ENCODE measurements around the gene ACD. TPM values are rescaled to one million over a fixed set of nuclear protein-coding genes. Genes with fewer than 3 reads are reported as not detected.

Gene ACD
- total RNA-seq (10 to 100 TPM; 13.4 to 19.7 TPM), polyA plus RNA-seq (10 to 100 TPM; 13.2 to 18.4 TPM)
- long read RNA-seq, donor 1, transcript ACD-214 (12 exons, 2,065 nt), result major isoform, 5 of 10 reads
- long read RNA-seq, donor 1, partial matches to known transcripts, result 0 of 10 reads
- long read RNA-seq, donor 1, other reads (novel, unspliced or antisense), result 0 of 10 reads
- long read RNA-seq, donor 2, partial matches to known transcripts, result 0 of 6 reads
- long read RNA-seq, donor 2, other reads (novel, unspliced or antisense), result 0 of 6 reads
- long read RNA-seq, donor 3, partial matches to known transcripts, result 0 of 4 reads
- long read RNA-seq, donor 3, other reads (novel, unspliced or antisense), result 0 of 4 reads
- long read RNA-seq, donor 4, partial matches to known transcripts, result 0 of 4 reads
- long read RNA-seq, donor 4, other reads (novel, unspliced or antisense), result 0 of 4 reads
- long read RNA-seq, donor 5, partial matches to known transcripts, result 6 of 12 reads
- long read RNA-seq, donor 5, other reads (novel, unspliced or antisense), result 0 of 12 reads

- WGBS, 2 donors, result 0 to 1% methylated on average over 68 to 83 of the region's 83 CpGs
- Histone ChIP-seq H3K9ac (ENCODE audit: insufficient read depth in 1 of 2, low read length in 2 of 2) (peak within 1 kb of the TSS; percentile 59 to 94), H3K27ac (ENCODE audit: low read depth in 1 of 2, low read length in 1 of 2) (peak within 1 kb of the TSS; percentile 85 to 90), H3K4me3 (peak within 1 kb of the TSS; percentile 81), H3K4me1 (ENCODE audit: control insufficient read depth in 5 of 5, insufficient read depth in 5 of 5, low read length in 5 of 5) (peaks cover 2 to 13% (median 7%) of the 10 kb centered on the region in 5 donors), H3K27me3 (ENCODE audit: control insufficient read depth in 3 of 3, insufficient read depth in 3 of 3, low read length in 2 of 3) (peaks cover 0 to 5% (median 0%) of the 10 kb centered on the region in 3 donors), H3K9me3 (ENCODE audit: control insufficient read depth in 4 of 4, insufficient read depth in 3 of 4, low read length in 3 of 4) (no peaks in the 10 kb centered on the region), H3K36me3 (ENCODE audit: control insufficient read depth in 4 of 4, insufficient read depth in 4 of 4, low read length in 4 of 4) (peaks cover 0 to 20% (median 6%) of the 10 kb centered on the region in 4 donors)
- ATAC-seq (ENCODE audit: insufficient read depth, low FRiP score) (peak; percentile 92), DNase-seq (peak; percentile 92 to 94 (median 93))
- TF ChIP-seq, protein P1, sequence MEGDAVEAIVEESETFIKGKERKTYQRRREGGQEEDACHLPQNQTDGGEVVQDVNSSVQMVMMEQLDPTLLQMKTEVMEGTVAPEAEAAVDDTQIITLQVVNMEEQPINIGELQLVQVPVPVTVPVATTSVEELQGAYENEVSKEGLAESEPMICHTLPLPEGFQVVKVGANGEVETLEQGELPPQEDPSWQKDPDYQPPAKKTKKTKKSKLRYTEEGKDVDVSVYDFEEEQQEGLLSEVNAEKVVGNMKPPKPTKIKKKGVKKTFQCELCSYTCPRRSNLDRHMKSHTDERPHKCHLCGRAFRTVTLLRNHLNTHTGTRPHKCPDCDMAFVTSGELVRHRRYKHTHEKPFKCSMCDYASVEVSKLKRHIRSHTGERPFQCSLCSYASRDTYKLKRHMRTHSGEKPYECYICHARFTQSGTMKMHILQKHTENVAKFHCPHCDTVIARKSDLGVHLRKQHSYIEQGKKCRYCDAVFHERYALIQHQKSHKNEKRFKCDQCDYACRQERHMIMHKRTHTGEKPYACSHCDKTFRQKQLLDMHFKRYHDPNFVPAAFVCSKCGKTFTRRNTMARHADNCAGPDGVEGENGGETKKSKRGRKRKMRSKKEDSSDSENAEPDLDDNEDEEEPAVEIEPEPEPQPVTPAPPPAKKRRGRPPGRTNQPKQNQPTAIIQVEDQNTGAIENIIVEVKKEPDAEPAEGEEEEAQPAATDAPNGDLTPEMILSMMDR (IDR thresholded peaks at IDR 0.05; ENCODE audit: control extremely low read depth, extremely low read depth), result no peak
These were observed at the start of gene ACD for GRCh38 chr16:67659675-67660563. Gene ACD, minus strand, starts transcription at chr16:67660260. Its CDS starts 40 bp downstream, at chr16:67660220.

DNA sequence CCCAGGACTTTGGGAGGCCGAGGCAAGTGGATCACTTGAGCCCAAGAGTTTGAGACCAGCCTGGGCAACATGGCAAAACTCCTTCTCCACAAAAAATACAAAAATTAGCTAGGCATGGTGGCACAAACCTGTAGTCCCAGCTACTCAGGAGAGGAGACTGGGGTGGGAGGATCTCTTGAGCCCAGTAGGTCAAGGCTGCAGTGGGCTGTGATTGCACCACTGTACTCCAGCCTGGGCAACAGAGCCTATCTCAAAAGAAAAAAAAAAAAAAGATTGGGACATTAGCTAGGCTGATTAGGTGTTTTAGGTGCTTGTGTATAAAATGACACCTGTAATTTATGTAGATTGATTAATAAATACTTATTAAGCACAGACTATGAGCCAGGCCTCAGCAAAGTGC, 49.0 kb upstream of the ACD start:
- Histone ChIP-seq H3K27ac (ENCODE audit: low read depth in 1 of 2, low read length in 1 of 2) (no peak overlapping the region), H3K9me3 (ENCODE audit: control insufficient read depth in 4 of 4, insufficient read depth in 3 of 4, low read length in 3 of 4) (no peaks in the 10 kb centered on the region), H3K36me3 (ENCODE audit: control insufficient read depth in 4 of 4, insufficient read depth in 4 of 4, low read length in 4 of 4) (no peaks in the 10 kb centered on the region), H3K9ac (ENCODE audit: insufficient read depth in 1 of 2, low read length in 2 of 2) (no peak overlapping the region), H3K27me3 (ENCODE audit: control insufficient read depth in 3 of 3, insufficient read depth in 3 of 3, low read length in 2 of 3) (no peaks in the 10 kb centered on the region), H3K4me1 (ENCODE audit: control insufficient read depth in 5 of 5, insufficient read depth in 5 of 5, low read length in 5 of 5) (peaks cover 0 to 3% (median 0%) of the 10 kb centered on the region in 5 donors), H3K4me3 (no peak overlapping the region)
- ATAC-seq (ENCODE audit: insufficient read depth, low FRiP score), result no peak
- TF ChIP-seq, protein P1 (IDR thresholded peaks at IDR 0.05; ENCODE audit: control extremely low read depth, extremely low read depth), result no peak
- no peak for DNase-seq
- 87% methylated on average over 1 of the region's 1 CpG for whole genome bisulfite sequencing, 2 donors

- H3K4me3 ChIP-seq, result no peak overlapping the region
- 40 to 86% methylated on average over 2 of the region's 2 CpGs for WGBS, 2 donors
- H3K27ac ChIP-seq (ENCODE audit: low read depth in 1 of 2, low read length in 1 of 2), result no peak overlapping the region
- peaks cover 0 to 4% (median 0%) of the 10 kb centered on the region in 5 donors for H3K4me1 ChIP-seq (ENCODE audit: control insufficient read depth in 5 of 5, insufficient read depth in 5 of 5, low read length in 5 of 5)
- H3K9ac ChIP-seq (ENCODE audit: insufficient read depth in 1 of 2, low read length in 2 of 2), result no peak overlapping the region
- no peaks in the 10 kb centered on the region for H3K9me3 ChIP-seq (ENCODE audit: control insufficient read depth in 4 of 4, insufficient read depth in 3 of 4, low read length in 3 of 4)
- no peaks in the 10 kb centered on the region for H3K36me3 ChIP-seq (ENCODE audit: control insufficient read depth in 4 of 4, insufficient read depth in 4 of 4, low read length in 4 of 4)
- ATAC-seq (ENCODE audit: insufficient read depth, low FRiP score), result no peak
- DNase-seq, result no peak
- H3K27me3 ChIP-seq (ENCODE audit: control insufficient read depth in 3 of 3, insufficient read depth in 3 of 3, low read length in 2 of 3), result no peaks in the 10 kb centered on the region
- TF ChIP-seq, protein P1 (IDR thresholded peaks at IDR 0.05; ENCODE audit: control extremely low read depth, extremely low read depth), result no peak
These were observed 48.3 kb upstream of the ACD start for GRCh38 chr16:67708368-67708771.
